ENCODE measurements around the gene GPRIN2. TPM values are rescaled to one million over a fixed set of nuclear protein-coding genes. Genes with fewer than 3 reads are reported as not detected.
A peak's percentile ranks its signal among the peaks of the same experiment; 100 is the strongest.
"Not testable (repeated sequence)": the region's sequence is repeated elsewhere in the genome, so short reads cannot be mapped to it uniquely, and the experiment has no call there.

The GPRIN2 gene
- total RNA-seq, 1 donor from 2014 or later, result not detected

DNA sequence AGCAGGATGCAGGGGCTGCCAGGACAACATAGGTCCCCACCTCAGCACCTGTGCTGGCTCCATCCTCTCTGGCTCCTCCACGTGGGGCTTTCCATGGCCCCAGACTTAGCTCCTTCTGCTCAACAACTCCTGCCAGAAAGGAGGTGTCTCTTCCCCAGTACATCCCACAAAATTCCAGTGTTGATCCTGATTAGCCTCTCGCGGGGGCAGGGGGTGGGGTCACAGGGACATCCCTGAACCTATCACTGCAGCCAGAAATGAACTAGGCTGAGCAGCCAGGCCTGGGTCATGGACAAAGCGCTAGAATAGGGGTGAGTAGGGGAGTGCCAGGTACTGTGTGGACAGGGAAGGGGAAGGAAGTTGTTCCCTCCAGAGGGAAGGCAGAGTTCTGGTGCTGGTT, 17.4 kb upstream of the GPRIN2 start:
- intact Hi-C loops (cut with DNase I); ATAC-seq; DNase-seq (ENCODE audit: missing footprints): not testable (repeated sequence)

DNA sequence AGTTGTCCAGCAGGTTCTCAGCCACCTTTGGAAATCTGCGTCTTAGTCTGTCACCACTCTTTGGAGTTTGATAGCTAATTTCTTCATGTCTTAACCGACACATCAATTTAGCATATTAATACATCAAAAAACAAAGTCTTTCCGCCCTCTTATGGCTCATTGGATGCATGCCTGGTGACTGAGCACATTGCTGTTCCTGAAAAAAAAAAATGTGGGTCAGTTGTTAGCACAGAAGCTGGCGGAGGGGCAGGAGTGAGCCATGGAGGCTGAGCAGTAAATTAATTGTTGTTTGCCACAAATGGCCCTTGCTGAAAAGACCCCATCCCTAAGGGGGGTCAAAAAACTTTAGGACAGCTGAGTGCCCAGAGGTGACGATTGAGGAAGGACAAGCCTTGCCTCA, 16.9 kb upstream of the GPRIN2 start:
- intact Hi-C loops (cut with DNase I); DNase-seq (ENCODE audit: missing footprints); ATAC-seq: not testable (repeated sequence)

DNA sequence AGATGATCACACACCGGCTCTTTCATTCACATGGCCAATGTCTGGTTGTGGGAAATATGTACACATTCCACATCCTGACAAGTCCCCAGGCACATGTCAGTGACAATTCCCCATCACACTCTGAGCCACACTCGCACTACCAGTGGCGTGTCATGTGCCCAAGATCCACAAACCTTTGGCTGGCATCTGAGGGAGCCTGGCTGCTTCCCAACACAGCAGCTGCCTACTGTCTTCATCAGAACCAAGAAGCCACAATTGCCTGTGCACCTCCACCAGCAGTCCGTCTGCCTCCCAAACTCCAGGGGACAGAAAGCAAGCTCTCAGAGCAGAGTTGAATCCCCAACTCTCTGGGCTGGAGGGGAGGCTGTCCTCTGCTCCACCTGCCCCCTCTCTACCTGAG, 16.3 kb upstream of the GPRIN2 start:
- DNase-seq (ENCODE audit: missing footprints), result peak; percentile 57
- ATAC-seq, result peak; percentile 60
- intact Hi-C loops (cut with DNase I), result not testable (repeated sequence)

DNA sequence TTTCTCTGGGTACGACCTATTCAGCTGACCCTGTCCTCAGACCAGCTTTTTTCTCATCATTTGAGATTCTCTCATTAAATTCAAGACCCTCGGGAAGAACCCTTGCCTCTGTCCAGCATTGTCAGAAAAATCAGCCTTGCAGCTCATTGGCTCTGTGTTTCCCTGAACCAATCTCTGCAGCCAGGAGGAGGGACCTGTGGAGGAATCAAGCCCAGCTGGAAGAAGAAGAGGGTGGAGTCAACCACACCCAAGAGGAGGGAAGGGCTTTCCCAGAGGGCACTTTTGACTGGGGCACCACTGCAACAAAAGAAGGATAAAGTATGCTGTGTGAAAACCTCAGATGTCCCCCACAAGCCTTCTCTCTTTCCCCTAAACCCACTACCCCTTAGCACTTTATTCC, 14.2 kb upstream of the GPRIN2 start:
- intact Hi-C loops (cut with DNase I); DNase-seq (ENCODE audit: missing footprints); ATAC-seq: not testable (repeated sequence)

DNA sequence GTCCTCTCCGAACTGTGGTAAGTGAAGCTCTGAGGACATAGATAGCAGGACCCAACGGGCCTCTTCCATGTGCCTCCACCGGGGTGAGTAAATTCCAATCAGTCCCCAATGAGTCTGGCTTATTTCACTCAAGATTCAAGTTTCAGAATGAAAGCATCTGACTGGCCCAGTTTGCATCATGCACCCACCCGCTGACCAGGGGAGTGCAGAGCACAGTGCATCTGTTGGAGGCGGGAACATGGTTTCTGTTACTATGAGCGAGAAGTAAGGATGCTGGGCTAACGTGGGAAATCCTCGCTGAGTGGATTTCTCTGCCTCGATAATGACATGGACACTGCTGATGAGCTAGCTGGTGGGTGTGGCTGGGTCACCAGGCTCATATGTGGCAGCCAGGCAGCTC, 10.7 kb upstream of the GPRIN2 start:
- ATAC-seq; intact Hi-C loops (cut with DNase I); DNase-seq (ENCODE audit: missing footprints): not testable (repeated sequence)

DNA sequence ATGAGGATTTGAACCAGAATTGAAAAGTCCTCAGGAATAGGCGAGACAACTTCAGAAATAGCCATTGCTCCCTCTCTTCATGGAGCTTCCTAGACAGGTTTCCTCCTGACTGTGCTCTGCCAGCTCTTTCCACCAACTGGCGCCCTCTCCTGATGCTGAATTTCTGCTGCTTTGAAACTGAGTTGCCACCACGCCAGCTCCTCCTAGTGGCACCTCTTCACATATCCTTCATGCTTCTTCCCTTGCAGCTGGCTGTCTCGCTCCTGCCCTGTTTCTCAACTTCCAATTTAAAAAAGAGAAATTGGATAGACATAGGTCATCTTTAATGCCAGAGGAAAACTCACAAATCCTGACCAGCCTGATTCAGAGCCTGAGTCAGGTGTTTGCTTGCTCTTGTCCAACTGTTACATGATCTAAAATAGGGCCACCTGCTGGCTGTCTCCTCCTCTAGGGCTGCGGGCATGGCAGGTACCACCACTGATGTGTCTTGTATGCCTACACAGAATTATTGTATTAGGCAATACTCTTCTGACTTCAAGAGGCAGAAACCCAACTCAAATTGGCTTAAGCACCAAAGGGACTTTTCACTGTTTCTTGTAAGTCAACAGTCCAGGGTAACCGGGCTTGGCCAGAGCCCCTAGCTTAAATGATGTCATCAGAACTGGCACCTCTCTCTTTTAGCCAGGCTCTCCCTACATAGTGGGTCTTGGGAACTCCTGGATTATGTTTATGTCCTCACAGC, 9.3 kb upstream of the GPRIN2 start:
- DNase-seq (ENCODE audit: missing footprints) (peak; percentile 67), ATAC-seq (peak; percentile 83)
- intact Hi-C loops (cut with DNase I), result not testable (repeated sequence)

DNA sequence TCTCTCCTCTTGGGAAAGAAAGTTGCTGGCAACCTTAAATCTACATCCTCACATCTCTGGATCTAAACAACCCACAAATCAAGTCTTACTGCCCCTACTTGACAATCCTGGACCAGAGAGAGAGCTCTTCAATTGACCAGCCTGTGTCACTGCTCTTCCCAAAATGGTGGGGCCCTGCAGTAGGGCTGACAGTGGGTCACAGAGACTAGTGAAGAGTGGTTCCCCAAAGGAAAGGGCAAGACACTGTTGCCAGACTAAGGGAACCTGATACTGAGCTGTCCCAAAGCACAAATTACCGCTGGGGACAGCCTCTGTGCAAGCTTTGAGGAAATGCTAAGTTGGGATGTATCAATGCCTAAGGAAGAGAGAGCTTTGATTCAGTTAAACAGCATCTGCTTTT, 4.5 kb upstream of the GPRIN2 start:
- intact Hi-C loops (cut with DNase I), result no loop called here
- ATAC-seq (no peak), DNase-seq (ENCODE audit: missing footprints) (no peak)

DNA sequence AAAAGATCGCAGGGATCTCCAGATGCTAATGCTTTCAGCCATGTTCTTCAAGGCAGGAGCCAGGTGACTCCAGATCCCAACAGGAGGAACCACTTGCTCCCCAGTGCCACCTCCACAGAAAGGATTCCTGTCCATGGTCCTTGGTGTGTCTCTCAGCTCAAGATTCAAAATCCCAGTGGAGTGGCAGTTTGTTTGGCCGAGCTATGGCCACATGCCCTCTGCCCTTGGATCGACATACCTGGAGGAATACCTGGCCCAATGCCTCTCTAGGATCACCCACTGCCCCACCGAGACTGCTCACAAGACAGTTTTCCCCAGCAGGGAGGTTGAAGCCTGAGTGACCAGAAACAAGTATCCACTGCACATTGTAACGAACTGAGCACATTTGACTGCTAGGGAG, 3.9 kb upstream of the GPRIN2 start:
- no peak for ATAC-seq
- intact Hi-C loops (cut with DNase I), result no loop called here
- peak; percentile 46 for DNase-seq (ENCODE audit: missing footprints)

DNA sequence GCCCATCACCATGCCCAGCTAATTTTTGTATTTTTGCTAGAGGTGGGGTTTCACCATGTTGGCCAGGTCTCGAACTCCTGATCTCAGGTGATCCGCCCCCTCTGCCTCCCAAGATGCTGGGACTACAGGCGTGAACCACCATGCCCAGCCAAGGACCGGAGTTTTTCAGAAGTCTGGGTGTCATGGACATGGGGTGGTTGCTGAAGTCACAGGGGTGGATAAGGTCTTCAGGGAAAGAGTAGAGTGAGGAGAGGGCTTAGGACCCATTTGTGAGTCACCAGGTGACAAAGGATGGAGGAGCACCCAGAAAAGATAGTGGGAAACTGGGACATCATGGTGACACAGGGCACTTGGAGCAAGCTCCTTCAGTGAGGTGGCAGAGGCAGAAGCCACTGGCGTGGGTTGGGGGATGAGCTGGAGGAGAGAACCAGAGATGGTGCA, 2.8 kb upstream of the GPRIN2 start:
- ATAC-seq (no peak), DNase-seq (ENCODE audit: missing footprints) (peak; percentile 58)
- intact Hi-C loops (cut with DNase I), result no loop called here

DNA sequence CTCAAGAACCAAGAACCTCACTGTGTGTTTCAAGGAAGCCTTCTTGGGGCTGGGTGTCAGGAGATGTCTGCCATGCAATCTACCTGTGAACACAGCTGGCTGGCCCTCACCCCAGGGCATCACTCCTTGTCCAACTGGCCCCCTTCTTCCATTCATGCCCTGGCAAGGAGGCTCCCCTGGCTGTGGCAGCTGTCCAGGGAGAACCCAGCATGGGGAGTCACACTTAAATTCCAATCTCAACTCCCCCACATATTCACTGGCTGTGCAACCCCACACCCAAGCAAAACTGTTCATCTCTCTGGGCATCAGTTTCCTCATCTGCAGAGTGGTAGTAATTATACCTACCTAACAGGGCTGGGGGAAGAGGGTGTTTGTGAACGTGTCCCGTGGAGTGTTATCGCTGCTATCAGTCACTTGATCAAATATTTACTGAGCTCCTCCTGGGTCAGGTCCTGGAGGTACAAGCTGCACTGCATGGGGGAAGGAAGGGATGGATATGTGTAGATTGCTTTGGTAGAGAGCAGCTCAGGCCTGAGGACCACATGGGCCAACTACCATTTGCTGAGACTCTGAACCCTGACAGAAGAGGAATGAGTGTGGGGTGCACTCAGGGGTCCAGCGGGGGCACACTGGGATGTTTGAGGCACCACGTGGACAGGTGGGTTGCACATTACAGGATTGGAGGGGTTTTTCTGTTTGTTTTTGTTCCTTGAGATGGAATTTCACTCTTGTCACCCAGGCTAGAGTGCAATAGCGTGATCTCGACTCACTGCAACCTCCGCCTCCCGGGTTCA, 2.1 kb upstream of the GPRIN2 start:
- no peak for DNase-seq (ENCODE audit: missing footprints)
- intact Hi-C loops (cut with DNase I), result no loop called here
- ATAC-seq, result no peak

DNA sequence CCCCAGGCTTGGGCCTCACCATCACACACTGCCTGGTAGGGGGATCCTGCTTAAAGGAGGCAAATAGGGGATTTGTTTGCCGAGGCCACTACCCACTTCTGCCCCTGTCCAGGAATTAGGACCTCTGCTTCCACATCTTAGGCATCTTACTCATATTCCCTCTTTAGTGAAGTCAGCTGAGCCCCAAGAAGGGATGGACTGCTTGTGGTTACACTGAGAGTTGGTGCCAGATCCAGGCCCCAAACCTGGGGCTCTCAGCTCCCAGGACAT, 1.6 kb upstream of the GPRIN2 start:
- intact Hi-C loops (cut with DNase I), result no loop called here
- ATAC-seq (no peak), DNase-seq (ENCODE audit: missing footprints) (peak; percentile 45)

DNA sequence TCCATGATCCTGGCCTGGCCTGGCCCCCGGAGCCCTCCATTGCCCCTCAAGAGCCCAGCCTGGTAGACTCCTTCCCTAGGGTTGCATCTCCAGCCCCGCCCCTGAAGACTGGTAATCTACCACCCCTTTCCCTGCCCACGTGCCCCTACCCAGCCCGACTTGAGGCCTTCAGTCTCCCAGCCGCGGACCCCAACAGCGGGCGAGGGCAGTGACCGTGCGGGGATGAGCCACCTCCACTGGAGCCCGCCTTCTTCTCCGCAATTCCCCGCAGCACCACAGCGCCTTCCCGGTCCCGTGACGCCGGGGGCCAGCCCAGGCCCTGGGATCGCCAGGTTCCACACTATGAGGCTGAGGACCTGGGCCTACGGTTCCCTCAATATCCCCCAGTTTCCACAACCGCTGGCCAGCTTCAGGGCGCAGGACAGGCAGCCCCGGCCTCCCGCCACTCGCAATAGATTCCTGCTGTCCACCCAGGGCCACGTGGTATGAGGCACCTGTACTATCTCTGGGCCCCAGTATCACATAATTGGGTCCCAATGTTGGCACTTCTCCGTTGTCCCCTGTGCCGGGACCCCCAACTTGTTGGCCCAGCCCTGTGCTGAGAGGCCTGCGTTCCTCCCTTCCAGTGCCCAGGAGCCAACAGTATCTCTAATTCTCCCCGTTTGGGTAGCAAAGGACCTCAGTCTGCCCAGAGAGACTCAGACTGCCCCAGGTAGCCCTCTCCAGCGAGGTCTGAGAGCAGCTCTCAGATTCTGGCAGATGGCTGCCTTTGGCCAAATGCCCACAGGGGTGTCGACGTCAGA, 1.1 kb upstream of the GPRIN2 start:
- intact Hi-C loops (cut with DNase I), result no loop called here
- ATAC-seq (no peak), DNase-seq (ENCODE audit: missing footprints) (peak; percentile 69)

DNA sequence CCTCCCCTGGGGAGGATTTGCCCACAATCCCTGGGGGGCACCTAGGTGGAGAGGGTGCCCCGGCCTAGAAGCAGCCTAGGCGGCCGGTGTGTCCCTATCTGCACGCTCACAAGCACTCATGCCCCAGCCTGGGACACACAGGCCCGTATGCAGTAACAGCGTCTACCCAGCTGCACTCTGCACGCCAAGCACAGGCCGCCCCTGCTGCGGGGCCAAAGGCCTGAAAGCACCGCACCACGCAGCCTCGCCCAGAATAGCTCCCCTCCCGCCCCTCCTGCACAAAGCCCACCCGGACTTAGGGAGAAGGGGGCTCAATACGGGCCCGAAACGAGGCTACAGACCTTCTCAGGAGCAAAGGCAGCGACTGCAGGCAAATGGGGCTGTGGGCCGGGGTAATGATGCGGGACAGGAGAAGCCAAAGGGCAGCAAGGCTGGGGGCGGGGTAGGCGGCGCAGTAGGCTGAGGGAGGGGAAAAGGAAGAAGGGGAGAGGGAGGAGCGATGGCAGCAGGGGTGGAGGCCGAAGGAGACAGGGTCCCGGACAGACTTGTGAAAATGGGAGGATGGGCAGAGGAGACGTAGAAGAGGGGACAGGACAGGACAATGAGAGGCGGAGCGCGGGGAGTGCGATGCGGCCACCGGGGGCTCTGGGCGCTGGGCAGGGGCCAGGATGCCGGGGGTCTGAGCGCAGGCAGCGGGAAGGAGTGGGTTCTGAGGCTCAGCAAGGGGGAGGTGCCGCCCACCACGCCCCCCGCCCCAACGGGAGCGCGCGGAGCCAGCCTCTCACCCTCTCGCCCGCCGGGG, 544 bp downstream of the GPRIN2 start:
- ATAC-seq (no peak), DNase-seq (ENCODE audit: missing footprints) (peak; percentile 73)
- intact Hi-C loops (cut with DNase I), result no loop called here

DNA sequence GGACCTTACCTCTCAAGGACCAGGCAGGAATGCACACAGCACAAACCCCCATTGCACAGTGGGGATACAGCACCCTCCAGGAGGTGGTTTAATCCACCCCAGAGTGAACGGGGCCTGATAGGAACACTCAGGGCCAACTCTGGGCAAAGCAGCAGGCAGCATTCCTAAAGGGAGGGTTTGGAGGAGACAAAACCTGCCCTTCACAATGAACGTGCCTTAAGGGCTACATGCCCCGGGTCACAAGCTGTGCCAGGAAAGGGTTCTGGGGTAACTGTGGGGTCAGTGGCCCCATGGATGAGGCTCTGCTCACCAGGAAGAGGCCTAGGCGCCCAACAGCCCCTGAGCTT, 1.1 kb downstream of the GPRIN2 start:
- intact Hi-C loops (cut with DNase I), result no loop called here
- ATAC-seq (no peak), DNase-seq (ENCODE audit: missing footprints) (no peak)

DNA sequence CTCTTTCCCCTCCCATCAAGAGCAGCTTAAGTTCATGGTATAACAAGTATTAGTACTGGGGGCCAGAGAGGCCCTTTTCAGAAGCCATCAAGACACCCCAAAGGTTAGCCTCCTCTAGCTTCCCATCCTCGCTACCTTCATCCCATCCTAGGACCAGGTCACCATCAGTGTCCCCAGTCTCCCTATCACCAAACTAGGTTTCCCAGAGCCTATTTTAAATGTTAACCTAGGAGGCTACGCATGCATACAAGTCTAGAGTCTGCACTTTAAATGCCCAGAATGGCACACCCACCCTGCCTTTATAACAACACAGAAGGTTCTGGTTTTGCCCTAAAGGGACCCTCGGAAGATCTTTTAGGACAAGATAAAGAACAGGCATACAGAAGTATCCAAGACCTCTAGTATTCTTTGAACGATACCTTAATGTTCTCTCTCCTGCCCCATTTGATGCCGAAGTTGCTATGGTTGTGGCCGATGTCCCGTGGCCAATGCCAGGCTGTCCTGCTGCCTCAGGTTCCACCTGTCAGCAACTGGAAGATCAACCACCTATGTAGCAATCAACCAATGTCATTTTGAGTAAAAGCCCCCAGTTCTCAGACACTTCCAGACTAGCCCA, 2.2 kb downstream of the GPRIN2 start:
- DNase-seq (ENCODE audit: missing footprints) (no peak), ATAC-seq (no peak)
- intact Hi-C loops (cut with DNase I), result no loop called here

DNA sequence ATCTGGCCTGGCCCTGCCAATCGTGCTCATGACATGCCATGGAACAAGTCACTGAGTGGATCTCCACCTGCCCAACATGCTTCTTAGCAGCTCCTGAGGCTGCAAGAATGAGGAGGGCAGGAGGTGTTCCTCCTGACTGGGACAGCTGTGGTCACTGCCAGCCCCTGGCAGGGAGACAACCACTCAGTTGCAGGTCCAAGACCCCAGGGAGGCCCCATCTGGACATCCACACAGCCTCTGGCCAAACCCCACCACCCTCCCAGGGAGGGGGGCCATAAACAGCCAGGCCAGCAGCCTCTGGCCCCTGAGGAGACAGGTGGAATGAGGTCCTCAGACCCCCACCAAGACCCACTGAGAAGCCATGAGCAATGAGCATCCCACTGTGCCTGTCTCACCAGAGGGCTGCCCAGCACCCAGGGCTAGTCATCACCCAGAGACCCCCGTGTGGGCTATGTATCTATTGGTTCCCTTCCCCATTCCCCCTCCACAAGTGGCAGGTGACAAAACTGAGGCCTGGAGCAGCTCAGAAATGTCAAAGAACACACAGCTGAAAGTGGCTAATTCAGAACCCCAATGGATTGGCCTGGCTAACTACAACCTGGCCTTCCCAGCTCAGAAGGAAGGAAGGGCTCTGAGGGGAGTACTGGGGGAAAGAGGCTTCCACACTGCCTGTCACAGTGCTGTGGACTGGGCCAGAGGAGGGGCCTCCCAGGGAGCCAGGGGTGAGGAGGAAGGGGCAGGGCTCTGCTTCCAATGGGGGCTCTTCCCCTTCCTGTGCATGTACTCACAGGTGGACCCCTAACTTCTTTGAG, 3.0 kb downstream of the GPRIN2 start:
- DNase-seq (ENCODE audit: missing footprints), result peak; percentile 65

DNA sequence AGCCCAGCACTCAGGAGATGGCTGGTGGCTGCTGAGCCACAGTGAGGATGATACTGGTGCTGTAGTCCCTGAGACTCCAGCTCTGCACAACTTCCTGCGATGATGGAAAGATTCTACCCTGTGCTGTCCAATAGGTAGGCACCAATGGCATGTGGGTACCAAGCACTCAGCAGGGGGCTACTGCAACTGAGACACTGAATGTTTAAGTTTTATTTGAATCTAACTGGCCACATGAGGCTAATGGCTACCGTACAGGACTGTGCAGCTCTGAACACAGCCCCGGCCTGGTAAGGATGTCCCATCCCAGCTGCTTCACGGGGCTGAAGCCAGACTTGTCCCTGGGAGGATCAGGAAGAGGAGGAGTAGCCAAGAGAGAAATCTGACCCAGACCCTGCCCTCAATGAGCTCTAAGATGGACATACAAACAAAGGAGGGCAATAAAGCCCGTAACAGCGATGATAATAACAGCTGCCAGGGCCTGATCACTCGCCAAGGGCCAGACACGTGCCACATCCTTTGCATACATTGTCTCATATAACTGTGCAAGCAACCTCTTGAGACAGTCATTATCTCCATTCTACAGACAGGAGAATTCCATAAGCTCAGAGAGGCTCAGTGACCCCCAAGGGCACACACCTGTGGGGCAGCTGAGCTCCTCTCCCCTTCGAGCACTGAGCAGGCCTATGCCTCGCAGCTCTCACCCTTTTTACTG, 3.8 kb downstream of the GPRIN2 start:
- no peak for ATAC-seq
- peak; percentile 64 for DNase-seq (ENCODE audit: missing footprints)
- intact Hi-C loops (cut with DNase I), result no loop called here

More for the DNA sequence above, 3.0 kb downstream of the GPRIN2 start:
- intact Hi-C loops (cut with DNase I), result no loop called here
- ATAC-seq, result no peak

Data from Right ventricle myocardium inferior (tissue), 1 donor.